HG02981 (cell line): ENCODE data around the gene EIF4EBP2.

Source experiments
- ATAC-seq: cut with Tn5 transposase; IDR thresholded peaks from one replicate; pipeline ENCODE4 v1.9.1; 2021; ENCODE audit warnings: mild to moderate bottlenecking, moderate library complexity; ENCODE audit not compliant: unreplicated experiment

EIF4EBP2 gene

DNA sequence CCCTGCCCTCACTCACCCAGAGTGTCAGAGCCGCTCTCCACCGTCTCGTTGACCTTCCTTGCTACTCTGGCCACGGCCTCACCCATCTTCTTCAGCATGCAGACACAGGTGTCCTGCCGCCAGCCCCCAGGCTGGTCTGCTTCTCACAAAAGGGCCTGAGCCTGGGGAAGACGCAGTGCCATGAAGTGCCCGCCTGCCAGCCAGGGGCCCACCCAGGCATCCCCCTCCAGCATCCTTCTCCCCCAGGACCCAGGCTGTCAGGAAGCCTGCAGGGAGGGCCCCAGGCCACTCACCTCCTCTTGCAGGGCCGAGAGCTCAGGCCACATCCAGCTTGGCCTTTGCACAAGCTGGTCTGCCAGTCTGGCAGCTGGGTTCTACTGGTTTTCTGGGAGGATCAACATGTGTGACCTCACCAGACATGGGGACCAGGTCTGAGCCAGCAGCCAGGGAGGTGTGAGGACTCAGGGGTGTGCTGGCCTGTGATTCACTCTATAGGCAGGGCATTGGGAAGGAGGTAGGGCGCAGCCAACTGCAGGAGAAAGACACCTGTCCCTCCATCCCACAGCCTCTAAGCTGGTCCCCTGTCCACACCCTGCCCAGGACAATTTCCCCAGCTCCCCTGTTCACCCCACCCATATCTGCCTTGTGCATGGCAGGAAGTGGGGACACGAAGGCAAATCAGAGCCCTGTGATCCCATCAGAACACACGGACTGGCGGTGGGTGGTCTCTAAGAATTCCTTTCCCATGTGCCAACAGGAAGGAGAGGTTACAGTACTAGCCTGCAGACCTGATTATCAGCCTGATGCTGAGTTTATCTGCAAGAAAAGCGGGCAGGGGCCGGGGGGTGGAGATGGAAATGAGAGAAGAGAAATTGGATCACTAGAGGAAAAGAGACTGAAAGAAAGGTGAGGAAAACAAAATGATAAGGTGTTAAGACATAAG, 27.2 kb upstream of the EIF4EBP2 start:
- ATAC-seq: no peak

- ATAC-seq: no peak
Measured at GRCh38 chr10:70378122-70378521, 25.8 kb upstream of the EIF4EBP2 start.

GRCh38 chr10:70379581-70380176, 24.3 kb upstream of the EIF4EBP2 start:
- no peak for ATAC-seq

- ATAC-seq: no peak
Measured at GRCh38 chr10:70380350-70381135, 23.4 kb upstream of the EIF4EBP2 start.

- peak; percentile 42 for ATAC-seq
Measured at GRCh38 chr10:70381471-70382421, 22.2 kb upstream of the EIF4EBP2 start.

- ATAC-seq: no peak
Measured at GRCh38 chr10:70391654-70392053, 12.3 kb upstream of the EIF4EBP2 start.

GRCh38 chr10:70396140-70396539, 7.8 kb upstream of the EIF4EBP2 start:
- no peak for ATAC-seq

DNA sequence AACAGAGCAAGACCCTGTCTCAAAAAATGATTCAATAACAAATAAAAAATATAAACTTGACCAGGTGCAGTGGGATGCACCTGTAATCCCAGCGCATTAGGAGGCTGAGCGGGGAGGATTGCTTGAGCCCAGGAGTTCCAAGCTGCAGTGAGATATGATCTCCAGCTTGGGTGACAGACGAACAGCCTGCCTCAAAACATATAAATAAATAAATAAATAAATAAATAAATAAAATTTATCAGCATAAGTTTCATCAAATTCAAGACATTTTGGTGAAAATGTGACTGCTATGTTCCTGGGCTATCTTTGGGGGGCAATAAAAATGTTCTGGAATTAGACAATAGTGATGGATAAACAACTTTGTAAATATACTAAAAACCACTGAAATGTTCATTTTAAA, 4.8 kb upstream of the EIF4EBP2 start:
- ATAC-seq: no peak

GRCh38 chr10:70403483-70404035, 386 bp upstream of the EIF4EBP2 start:
- no peak for ATAC-seq

GRCh38 chr10:70404787-70405036, 767 bp downstream of the EIF4EBP2 start:
- ATAC-seq: no peak

DNA sequence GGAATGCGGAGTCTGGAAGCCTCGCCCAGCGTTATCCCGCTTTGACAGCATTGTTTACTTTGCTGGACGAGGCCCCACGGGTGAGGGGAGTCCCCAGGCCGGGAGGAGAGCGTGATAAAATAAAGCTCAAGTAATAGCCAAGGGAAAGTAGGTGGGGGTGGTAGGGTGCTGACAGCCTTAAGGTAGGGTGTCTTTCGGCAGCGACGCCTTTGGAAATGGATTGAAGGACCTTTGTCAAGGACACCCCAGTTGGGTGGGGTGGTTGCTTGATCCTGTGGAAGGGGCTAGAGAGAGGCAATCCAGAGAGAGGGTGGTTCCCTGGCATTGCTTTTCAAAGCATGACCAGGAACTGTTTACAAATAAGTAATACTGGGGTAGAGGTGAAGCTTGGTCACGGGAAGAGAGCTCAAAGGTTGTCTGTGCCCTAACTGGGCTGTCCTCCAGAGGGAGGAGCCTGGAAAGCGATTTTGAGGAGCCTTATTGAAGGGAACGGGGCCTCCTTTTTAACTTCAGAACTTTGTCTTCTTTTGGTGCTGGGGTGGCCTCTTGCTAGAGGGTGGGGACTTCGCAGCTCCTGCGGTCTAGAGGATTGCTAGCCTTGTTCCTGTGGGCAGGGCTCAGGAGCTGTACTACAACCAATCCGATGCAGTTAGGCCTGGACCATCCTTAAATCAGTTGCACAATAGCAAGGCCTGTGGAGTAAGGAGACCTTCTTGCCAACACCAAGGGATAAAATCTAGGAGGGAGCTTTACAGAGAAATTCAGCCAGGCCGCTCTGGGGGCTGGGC, 1.3 kb downstream of the EIF4EBP2 start:
- ATAC-seq: no peak

- ATAC-seq: no peak
Measured at GRCh38 chr10:70409772-70410171, 5.8 kb downstream of the EIF4EBP2 start.

DNA sequence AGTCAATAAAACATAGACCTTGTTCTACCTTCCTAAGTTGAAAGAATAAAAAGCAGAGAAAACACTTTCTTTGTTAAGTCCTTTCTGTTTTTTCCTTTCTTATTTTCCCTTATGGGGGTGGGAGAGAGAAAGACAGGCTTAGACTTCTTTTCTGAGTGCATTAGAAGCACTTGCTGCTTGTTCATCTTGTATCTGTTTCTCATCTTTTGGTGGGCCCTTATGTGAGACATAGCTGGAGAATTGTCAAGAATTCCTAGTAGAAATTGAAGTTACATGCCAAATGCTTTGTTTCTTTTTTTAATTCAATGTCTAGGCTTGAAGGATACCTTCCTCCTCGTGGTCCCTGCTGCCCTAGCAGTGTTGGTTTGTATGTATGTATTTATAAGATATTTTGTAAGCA, 6.7 kb downstream of the EIF4EBP2 start:
- no peak for ATAC-seq

- ATAC-seq: no peak
Measured at GRCh38 chr10:70412356-70412755, 8.4 kb downstream of the EIF4EBP2 start.

DNA sequence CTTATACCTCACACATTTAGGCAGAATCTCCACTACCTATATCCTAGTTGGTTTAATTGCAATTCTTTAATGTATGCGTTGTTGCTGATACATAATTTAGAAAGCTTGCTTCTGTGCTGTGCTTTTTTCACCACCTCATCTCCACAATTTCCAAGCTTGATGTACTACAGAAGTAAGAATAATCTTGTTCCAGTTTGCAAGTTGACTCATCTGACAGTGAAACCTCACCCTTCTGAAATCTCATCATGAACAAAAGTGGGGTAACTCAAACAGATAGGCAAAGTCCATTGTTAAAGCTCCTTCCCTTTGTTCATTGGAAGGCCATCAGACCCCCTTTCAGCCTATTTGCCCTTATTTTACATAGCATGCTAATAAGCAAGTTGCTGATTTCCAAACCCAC, 13.6 kb downstream of the EIF4EBP2 start:
- ATAC-seq: no peak

- ATAC-seq: no peak
Measured at GRCh38 chr10:70418229-70418628, 14.3 kb downstream of the EIF4EBP2 start.

GRCh38 chr10:70418713-70419112, 14.8 kb downstream of the EIF4EBP2 start:
- no peak for ATAC-seq

GRCh38 chr10:70424320-70424719, 20.4 kb downstream of the EIF4EBP2 start:
- ATAC-seq: no peak

GRCh38 chr10:70425096-70425495, 21.2 kb downstream of the EIF4EBP2 start:
- ATAC-seq: no peak

- no peak for ATAC-seq
Measured at GRCh38 chr10:70426823-70427222, 22.9 kb downstream of the EIF4EBP2 start.
